Esophagus squamous epithelium (tissue), 5 donors: ENCODE measurements around the gene SLC38A6. TPM values are rescaled to one million over a fixed set of nuclear protein-coding genes. Genes with fewer than 3 reads are reported as not detected.

Source experiments
- DNase-seq: peaks from one replicate; lab custom pipeline; 2025; lab: John Stamatoyannopoulos, UW
- H3K27ac ChIP-seq, 4 donors: fragments of 200-600 bp; sonication (generic); one replicate each; pipeline ENCODE4 v1.5.1; 2016 to 2019; ENCODE audit warnings: mild to moderate bottlenecking in 1 of 4
- H3K27me3 ChIP-seq, 4 donors: fragments of 200-600 bp; sonication (generic); 1 replicate in 3 of 4; 2 replicates in 1 of 4; pipeline versions ENCODE4 v1.5.1 to v1.6.0; 2017 to 2021; ENCODE audit warnings: antibody characterized with exemption in 1 of 4
- H3K36me3 ChIP-seq, 3 donors: fragments of 200-600 bp; sonication (generic); one replicate each; pipeline ENCODE4 v1.5.1; 2016 to 2019
- H3K4me1 ChIP-seq, 3 donors: fragments of 200-600 bp; sonication (generic); one replicate each; pipeline ENCODE4 v1.5.1; 2017 to 2019
- H3K4me3 ChIP-seq, 4 donors: fragments of 200-600 bp; sonication (generic); 1 replicate in 3 of 4; 2 replicates in 1 of 4; pipeline ENCODE4 v1.5.1; 2016 to 2019; ENCODE audit warnings: mild to moderate bottlenecking in 2 of 4, moderate library complexity in 1 of 4
- H3K9me3 ChIP-seq, 3 donors: fragments of 200-600 bp; sonication (generic); one replicate each; pipeline ENCODE4 v1.5.1; 2016 to 2019
- CTCF ChIP-seq, 6 experiments: fragments of 450-650 bp in 4 of 6; fragments of 200-600 bp in 2 of 6; sonication (generic) in 2 of 6; IDR thresholded peaks; one replicate each; pipeline ENCODE4 v1.5.1; 2016 to 2019; ENCODE audit warnings: antibody characterized with exemption in 6 of 6, mild to moderate bottlenecking in 4 of 6, moderate library complexity in 4 of 6
- POLR2A ChIP-seq, 4 donors: fragments of 450-650 bp; IDR thresholded peaks; one replicate each; pipeline ENCODE4 v1.6.1; 2017; ENCODE audit warnings: antibody characterized with exemption in 4 of 4, mild to moderate bottlenecking in 4 of 4, moderate library complexity in 3 of 4
- WGBS, 2 donors: methylation state at CpG; one replicate each; pipeline ENCODE4 v1.1.5; 2018; 5-methylcytosine and 5-hydroxymethylcytosine counted together
- intact Hi-C: fragments of 100-400 bp; cut with DNase I; formaldehyde crosslinking; loops from one replicate; pipeline ENCODE4 v1.15.0; 2022
- total RNA-seq, 4 donors: library from RNA; depleted of rRNA; stranded (reverse); fragments of >200 nt; gene quantifications; one replicate each; pipeline ENCODE4 v1.1.0, GENCODE V29; 2016
- donor health status: DM: yes; HTN: yes; CAD: no.

Gene SLC38A6
- total RNA-seq, 4 donors from 2014 or later, result 2.5 to 14.1 (median 8.1) TPM

GRCh38 chr14:60945984-60946383 lies 35.1 kb upstream of the SLC38A6 start:
- Histone ChIP-seq H3K36me3 (no peaks in the 10 kb centered on the region), H3K9me3 (no peaks in the 10 kb centered on the region), H3K4me3 (no peak overlapping the region), H3K27me3 (no peaks in the 10 kb centered on the region), H3K4me1 (no peaks in the 10 kb centered on the region), H3K27ac (no peak overlapping the region)
- 76 to 84% methylated on average over 1 of the region's 1 CpG for WGBS, 2 donors
- no peak for DNase-seq
- intact Hi-C loops, result no loop called here
- no peak for TF ChIP-seq POLR2A (IDR thresholded peaks at IDR 0.05)
- TF ChIP-seq CTCF (IDR thresholded peaks at IDR 0.05), result no peak

GRCh38 chr14:60946773-60947172 lies 34.3 kb upstream of the SLC38A6 start:
- intact Hi-C loops, result no loop called here
- Histone ChIP-seq H3K4me1 (no peaks in the 10 kb centered on the region), H3K9me3 (no peaks in the 10 kb centered on the region), H3K27me3 (no peaks in the 10 kb centered on the region), H3K4me3 (no peak overlapping the region), H3K27ac (no peak overlapping the region), H3K36me3 (no peaks in the 10 kb centered on the region)
- no peak for DNase-seq
- WGBS, 2 donors, result 81 to 95% methylated on average over 3 of the region's 3 CpGs
- no peak for TF ChIP-seq CTCF (IDR thresholded peaks at IDR 0.05)
- no peak for TF ChIP-seq POLR2A (IDR thresholded peaks at IDR 0.05)

GRCh38 chr14:60951776-60952435 lies 29.1 kb upstream of the SLC38A6 start:
- DNase-seq, result no peak
- Histone ChIP-seq H3K36me3 (no peaks in the 10 kb centered on the region), H3K27ac (no peak overlapping the region), H3K27me3 (no peaks in the 10 kb centered on the region), H3K9me3 (peaks cover 0 to 13% (median 11%) of the 10 kb centered on the region in 3 donors), H3K4me1 (no peaks in the 10 kb centered on the region), H3K4me3 (no peak overlapping the region)
- WGBS, 2 donors, result 61% methylated on average over 3 of the region's 3 CpGs
- intact Hi-C loops, result no loop called here
- TF ChIP-seq POLR2A (IDR thresholded peaks at IDR 0.05) (no peak), CTCF (IDR thresholded peaks at IDR 0.05) (no peak)

- no peaks in the 10 kb centered on the region for H3K36me3 ChIP-seq
- intact Hi-C loops, result no loop called here
- DNase-seq, result no peak
- no peaks in the 10 kb centered on the region for H3K27me3 ChIP-seq
- TF ChIP-seq POLR2A (IDR thresholded peaks at IDR 0.05) (no peak), CTCF (IDR thresholded peaks at IDR 0.05) (no peak)
- no peak overlapping the region for H3K4me3 ChIP-seq
- H3K9me3 ChIP-seq, result peaks cover 0 to 35% (median 34%) of the 10 kb centered on the region in 3 donors
- no peaks in the 10 kb centered on the region for H3K4me1 ChIP-seq
- no peak overlapping the region for H3K27ac ChIP-seq
- WGBS, 2 donors, result 78 to 79% methylated on average over 4 of the region's 4 CpGs
Observed at GRCh38 chr14:60956202-60956601, 24.8 kb upstream of the SLC38A6 start.

- Histone ChIP-seq H3K36me3 (no peaks in the 10 kb centered on the region), H3K4me1 (no peaks in the 10 kb centered on the region), H3K4me3 (no peak overlapping the region), H3K9me3 (peaks cover 0 to 35% (median 34%) of the 10 kb centered on the region in 3 donors), H3K27ac (no peak overlapping the region), H3K27me3 (no peaks in the 10 kb centered on the region)
- intact Hi-C loops, result no loop called here
- no peak for DNase-seq
- TF ChIP-seq POLR2A (IDR thresholded peaks at IDR 0.05) (no peak), CTCF (IDR thresholded peaks at IDR 0.05) (no peak)
- WGBS, 2 donors, result 85 to 89% methylated on average over 1 of the region's 1 CpG
Observed at GRCh38 chr14:60956632-60957031, 24.4 kb upstream of the SLC38A6 start.
